Osteoblast (primary cell): ENCODE measurements around the gene NOXA1. TPM values are rescaled to one million over a fixed set of nuclear protein-coding genes. Genes with fewer than 3 reads are reported as not detected.

Experiments used
- DNase-seq: peaks from one replicate; pipeline ENCODE4 v3.0.0; 2011; ENCODE audit warnings: low spot score, mixed read lengths; ENCODE audit not compliant: insufficient read length; ENCODE audit errors: missing footprints
- H2AFZ ChIP-seq: 2 replicates; pipeline ENCODE4 v1.6.0; 2011; ENCODE audit warnings: mild to moderate bottlenecking, low read length
- H3K27ac ChIP-seq: 2 replicates; pipeline ENCODE4 v1.5.1; 2011; ENCODE audit warnings: mild to moderate bottlenecking, low read depth, low read length, moderate library complexity
- H3K27me3 ChIP-seq: 2 replicates; pipeline ENCODE4 v1.6.0; 2012; ENCODE audit warnings: mild to moderate bottlenecking, control low read depth, inconsistent platforms, low read length, moderate library complexity; ENCODE audit not compliant: insufficient read depth
- H3K36me3 ChIP-seq: 2 replicates; pipeline ENCODE4 v1.5.1; 2011; ENCODE audit warnings: mild to moderate bottlenecking, low read length, control low read depth, moderate library complexity; ENCODE audit not compliant: insufficient read depth
- H3K4me1 ChIP-seq: 2 replicates; pipeline ENCODE4 v1.5.1; 2011; ENCODE audit warnings: mild to moderate bottlenecking, low read length, control low read depth, moderate library complexity; ENCODE audit not compliant: insufficient read depth
- H3K4me2 ChIP-seq: 2 replicates; pipeline ENCODE4 v1.6.0; 2011; ENCODE audit warnings: mild to moderate bottlenecking, low read length; ENCODE audit not compliant: insufficient read depth
- H3K4me3 ChIP-seq: fragments of 200-600 bp; sonication (generic); 3 replicates; pipeline ENCODE4 v1.5.1; 2012; ENCODE audit warnings: mild to moderate bottlenecking, low read length, inconsistent platforms; ENCODE audit not compliant: insufficient read depth
- H3K79me2 ChIP-seq: 2 replicates; pipeline ENCODE4 v1.6.0; 2012; ENCODE audit warnings: mild to moderate bottlenecking, low read length, control low read depth, inconsistent platforms; ENCODE audit not compliant: insufficient read depth
- H3K9me3 ChIP-seq: 2 replicates; pipeline ENCODE4 v1.5.1; 2011; ENCODE audit warnings: low read depth, low read length, control low read depth
- H4K20me1 ChIP-seq: 2 replicates; pipeline ENCODE4 v1.6.0; 2012; ENCODE audit warnings: mild to moderate bottlenecking, low read length, control low read depth; ENCODE audit not compliant: insufficient read depth
- total RNA-seq: library from RNA; depleted of rRNA; stranded (reverse); fragments of >200 nt; gene quantifications from 2 replicates; pipeline ENCODE4 v1.2.3, GENCODE V29; 2012
- TF ChIP-seq, protein P1 (sequence below): IDR thresholded peaks from 2 replicates; pipeline ENCODE4 v1.5.1; 2011; ENCODE audit warnings: mild to moderate bottlenecking, low read depth, low read length, moderate library complexity; ENCODE audit errors: extremely low read depth

Gene NOXA1
- total RNA-seq, 1 donor = 0.36 TPM

DNA sequence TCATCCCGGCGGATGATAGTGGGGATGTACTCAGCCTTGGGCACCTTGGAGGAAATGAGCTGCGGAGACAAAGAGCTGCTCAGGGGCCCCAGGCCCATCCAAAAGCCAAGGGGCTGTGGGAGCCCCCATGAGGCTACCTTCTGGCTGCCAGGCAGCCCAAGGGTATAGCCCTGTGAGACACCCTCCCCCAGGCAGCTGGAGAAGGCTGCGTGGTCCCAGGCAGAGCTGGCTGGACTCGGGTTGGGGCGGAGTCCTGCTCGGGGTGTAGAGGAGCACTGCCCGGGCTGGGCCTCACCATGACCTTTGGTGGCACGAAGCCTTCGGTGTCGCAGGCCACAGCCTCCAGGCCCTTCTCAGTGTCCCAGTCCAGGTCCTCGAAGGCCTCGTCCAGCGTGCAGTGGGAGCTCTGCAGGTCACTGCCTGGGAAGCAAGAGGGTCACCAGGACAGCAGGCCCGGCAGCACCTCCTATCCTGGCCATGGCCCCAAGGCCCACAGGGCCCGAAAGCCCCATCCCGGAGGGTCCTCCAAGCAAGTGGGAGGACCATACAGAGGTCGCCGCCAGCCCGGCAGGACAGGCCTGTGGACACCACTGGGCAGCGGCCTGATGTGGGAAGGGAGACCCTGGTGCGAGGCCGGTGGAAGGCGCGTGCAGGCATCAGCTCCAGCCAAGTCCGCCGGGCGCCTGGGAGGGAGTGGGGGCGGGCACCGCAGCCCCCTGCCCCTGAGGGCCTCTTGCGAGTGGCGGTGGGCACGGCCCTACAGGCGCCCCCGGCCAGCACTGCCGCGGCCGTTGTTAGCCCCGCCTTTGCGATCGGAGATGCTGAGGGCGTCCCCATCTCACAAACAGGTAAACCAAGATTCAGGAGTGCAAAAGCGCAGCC is 29.8 kb downstream of the NOXA1 start:
- H3K79me2 ChIP-seq = peaks cover 3% of the 10 kb centered on the region
- no peak overlapping the region for H3K4me2 ChIP-seq
- peaks cover 37% of the 10 kb centered on the region for H4K20me1 ChIP-seq
- TF ChIP-seq, protein P1, sequence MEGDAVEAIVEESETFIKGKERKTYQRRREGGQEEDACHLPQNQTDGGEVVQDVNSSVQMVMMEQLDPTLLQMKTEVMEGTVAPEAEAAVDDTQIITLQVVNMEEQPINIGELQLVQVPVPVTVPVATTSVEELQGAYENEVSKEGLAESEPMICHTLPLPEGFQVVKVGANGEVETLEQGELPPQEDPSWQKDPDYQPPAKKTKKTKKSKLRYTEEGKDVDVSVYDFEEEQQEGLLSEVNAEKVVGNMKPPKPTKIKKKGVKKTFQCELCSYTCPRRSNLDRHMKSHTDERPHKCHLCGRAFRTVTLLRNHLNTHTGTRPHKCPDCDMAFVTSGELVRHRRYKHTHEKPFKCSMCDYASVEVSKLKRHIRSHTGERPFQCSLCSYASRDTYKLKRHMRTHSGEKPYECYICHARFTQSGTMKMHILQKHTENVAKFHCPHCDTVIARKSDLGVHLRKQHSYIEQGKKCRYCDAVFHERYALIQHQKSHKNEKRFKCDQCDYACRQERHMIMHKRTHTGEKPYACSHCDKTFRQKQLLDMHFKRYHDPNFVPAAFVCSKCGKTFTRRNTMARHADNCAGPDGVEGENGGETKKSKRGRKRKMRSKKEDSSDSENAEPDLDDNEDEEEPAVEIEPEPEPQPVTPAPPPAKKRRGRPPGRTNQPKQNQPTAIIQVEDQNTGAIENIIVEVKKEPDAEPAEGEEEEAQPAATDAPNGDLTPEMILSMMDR = no peak
- no peaks in the 10 kb centered on the region for H3K9me3 ChIP-seq
- peaks cover 23% of the 10 kb centered on the region for H3K36me3 ChIP-seq
- H3K27ac ChIP-seq = no peak overlapping the region
- H2AFZ ChIP-seq = no peak overlapping the region
- DNase-seq = peak; percentile 83
- no peak overlapping the region for H3K4me3 ChIP-seq
- peaks cover 22% of the 10 kb centered on the region for H3K4me1 ChIP-seq
- no peaks in the 10 kb centered on the region for H3K27me3 ChIP-seq

DNA sequence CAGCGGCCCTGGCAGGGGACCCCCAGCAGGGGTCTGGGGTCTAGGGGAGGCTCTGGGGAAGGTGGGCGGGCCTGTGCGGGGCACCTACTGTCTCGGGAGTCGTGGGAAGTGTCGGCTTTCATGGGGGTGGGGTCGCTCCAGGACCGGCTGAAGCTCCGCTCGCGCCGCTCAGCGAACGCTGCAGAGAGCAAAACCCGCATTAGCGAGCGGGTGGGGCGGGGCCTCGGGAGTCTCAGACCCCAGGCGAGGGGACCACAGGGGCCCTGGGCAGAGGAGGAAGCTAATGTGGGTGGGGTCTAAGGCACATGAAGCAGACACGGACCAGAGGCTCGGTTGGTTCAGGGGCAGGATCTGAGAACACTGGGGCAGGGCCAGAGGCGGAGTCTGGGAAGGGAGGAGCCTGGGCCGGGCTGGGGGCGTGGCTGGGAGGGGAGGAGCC is 30.5 kb downstream of the NOXA1 start:
- Histone ChIP-seq H4K20me1 (peaks cover 39% of the 10 kb centered on the region), H3K9me3 (no peaks in the 10 kb centered on the region), H3K4me2 (no peak overlapping the region), H3K27me3 (no peaks in the 10 kb centered on the region), H3K36me3 (peaks cover 23% of the 10 kb centered on the region), H3K27ac (no peak overlapping the region), H2AFZ (no peak overlapping the region), H3K4me3 (no peak overlapping the region), H3K4me1 (peaks cover 25% of the 10 kb centered on the region), H3K79me2 (peaks cover 9% of the 10 kb centered on the region)
- TF ChIP-seq, protein P1 = no peak
- DNase-seq = peak; percentile 97

DNA sequence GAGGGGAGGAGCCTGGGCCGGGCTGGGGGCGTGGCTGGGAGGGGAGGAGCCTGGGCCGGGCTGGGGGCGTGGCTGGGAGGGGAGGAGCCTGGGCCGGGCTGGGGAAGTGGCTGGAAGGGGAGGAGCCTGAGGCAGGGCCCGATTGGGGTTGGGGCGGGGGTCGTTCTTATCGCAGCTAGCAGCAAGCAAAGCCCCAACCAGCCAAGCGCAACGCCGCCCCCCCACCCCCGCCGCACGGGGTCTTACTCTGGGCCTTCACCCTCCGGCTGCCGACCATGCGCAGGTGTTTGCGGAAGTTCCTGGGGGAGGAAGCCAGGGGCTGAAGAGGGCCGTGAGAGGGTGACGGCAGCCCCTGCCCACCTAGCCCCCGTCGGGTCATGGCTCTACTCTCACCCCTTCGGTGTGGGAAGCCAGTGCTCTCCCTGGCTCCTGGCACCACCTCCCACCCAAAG is 31.0 kb downstream of the NOXA1 start:
- H3K4me3 ChIP-seq = no peak overlapping the region
- peak; percentile 87 for DNase-seq
- H3K27ac ChIP-seq = no peak overlapping the region
- H3K27me3 ChIP-seq = no peaks in the 10 kb centered on the region
- no peaks in the 10 kb centered on the region for H3K9me3 ChIP-seq
- TF ChIP-seq, protein P1 = no peak
- H4K20me1 ChIP-seq = peaks cover 39% of the 10 kb centered on the region
- no peak overlapping the region for H2AFZ ChIP-seq
- peaks cover 25% of the 10 kb centered on the region for H3K4me1 ChIP-seq
- no peak overlapping the region for H3K4me2 ChIP-seq
- H3K79me2 ChIP-seq = peaks cover 11% of the 10 kb centered on the region
- H3K36me3 ChIP-seq = peaks cover 23% of the 10 kb centered on the region

DNA sequence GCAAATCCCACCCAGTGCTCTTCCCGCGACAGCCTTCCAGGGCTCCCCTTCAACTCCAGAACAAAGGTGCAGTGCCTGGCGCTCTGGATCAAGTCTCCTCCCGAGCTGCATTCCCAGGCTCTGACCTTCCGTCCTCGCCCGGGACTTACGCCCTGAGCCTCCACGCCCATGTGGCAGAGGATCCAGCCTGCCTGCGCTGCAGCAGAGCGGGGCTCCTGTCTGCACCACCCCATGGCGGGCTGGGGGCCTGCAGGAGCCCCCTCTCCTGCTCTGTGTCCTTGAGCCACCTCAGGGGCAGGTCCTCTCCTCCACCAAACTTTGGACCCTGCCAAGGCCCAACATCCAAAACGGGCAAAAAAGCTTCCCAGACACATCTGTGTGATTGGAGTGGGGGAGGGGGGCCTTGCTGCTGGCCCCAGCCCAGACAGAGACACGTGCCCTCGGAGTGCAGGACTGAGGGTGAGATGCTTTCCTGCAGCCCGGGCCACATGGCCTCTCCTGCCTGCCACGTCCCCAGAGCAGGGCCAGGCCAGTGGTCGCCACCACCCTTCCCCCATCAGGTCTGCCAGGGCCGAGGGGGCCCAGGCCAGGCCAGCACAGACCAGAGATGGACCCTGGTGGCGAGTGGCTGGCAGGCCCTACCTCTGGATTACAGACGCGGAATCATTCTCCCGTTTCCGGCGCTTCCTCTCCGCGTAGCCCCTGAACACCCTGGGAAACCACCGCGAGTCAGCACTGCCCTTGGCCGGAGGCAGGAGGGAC is 31.6 kb downstream of the NOXA1 start:
- Histone ChIP-seq H3K36me3 (peaks cover 23% of the 10 kb centered on the region), H3K79me2 (peaks cover 11% of the 10 kb centered on the region), H3K9me3 (no peaks in the 10 kb centered on the region), H3K27ac (no peak overlapping the region), H3K4me3 (no peak overlapping the region), H3K4me2 (no peak overlapping the region), H3K4me1 (peaks cover 30% of the 10 kb centered on the region), H3K27me3 (no peaks in the 10 kb centered on the region), H4K20me1 (peaks cover 39% of the 10 kb centered on the region), H2AFZ (no peak overlapping the region)
- TF ChIP-seq, protein P1 = no peak
- DNase-seq = peak; percentile 82
